Naive thymus-derived CD4-positive, alpha-beta T cell (primary cell): Measurements from ENCODE around the gene SLC5A3. TPM values are rescaled to one million over a fixed set of nuclear protein-coding genes. Genes with fewer than 3 reads are reported as not detected.

Experiments used
- ATAC-seq: fragments of 150-1000 bp; cut with Tn5 transposase; 2 replicates; pipeline ENCODE4 v1.10.0; 2021; ENCODE audit warnings: mild to moderate bottlenecking, moderate library complexity
- CTCF ChIA-PET: fragments of 350-600 bp; sonication (Branson Sonifier 250); formaldehyde crosslinking; loops from one replicate; lab custom pipeline; 2021; ENCODE audit warnings: antibody characterized with exemption; lab: Charles Lee
- POLR2A ChIA-PET: fragments of 350-600 bp; sonication (Branson Sonifier 250); formaldehyde crosslinking; loops from one replicate; lab custom pipeline; 2021; ENCODE audit warnings: antibody characterized with exemption, inconsistent platforms; lab: Charles Lee
- DNase-seq, 9 donors: peaks; one replicate each; pipeline versions ENCODE4 v3.0.0 to v3.0.0-alpha.2; 2020 to 2022; ENCODE audit warnings: mixed read lengths in 1 of 9
- H3K27ac ChIP-seq: one replicate; pipeline ENCODE4 v1.7.0; 2013; ENCODE audit warnings: mild to moderate bottlenecking, low read depth, low read length, moderate library complexity
- H3K27me3 ChIP-seq, 2 donors: one replicate each; pipeline ENCODE4 v1.7.0; 2013; ENCODE audit warnings: low read length in 2 of 2, mild to moderate bottlenecking in 2 of 2, moderate library complexity in 2 of 2; ENCODE audit not compliant: control insufficient read depth in 2 of 2, insufficient read depth in 2 of 2
- H3K36me3 ChIP-seq, 3 experiments: 1 replicate in 2 of 3; 2 replicates in 1 of 3; pipeline ENCODE4 v1.7.0; 2013; ENCODE audit warnings: low read length in 3 of 3, mild to moderate bottlenecking in 3 of 3, moderate library complexity in 1 of 3; ENCODE audit not compliant: insufficient read depth in 3 of 3, control insufficient read depth in 2 of 3
- H3K4me1 ChIP-seq, 2 donors: one replicate each; pipeline ENCODE4 v1.7.0; 2013; ENCODE audit warnings: low read length in 2 of 2, mild to moderate bottlenecking in 2 of 2, moderate library complexity in 1 of 2; ENCODE audit not compliant: control insufficient read depth in 2 of 2, insufficient read depth in 2 of 2
- H3K4me3 ChIP-seq: 2 replicates; pipeline ENCODE4 v1.7.0; 2013; ENCODE audit warnings: mild to moderate bottlenecking, low read length
- H3K9me3 ChIP-seq, 3 experiments: 1 replicate in 2 of 3; 2 replicates in 1 of 3; pipeline ENCODE4 v1.7.0; 2013; ENCODE audit warnings: low read length in 3 of 3; ENCODE audit not compliant: control insufficient read depth in 2 of 3
- H3K27ac Mint-ChIP-seq, 9 donors: one replicate each; pipeline ENCODE4 v1.8.0; 2020 to 2022; ENCODE audit warnings: mixed read lengths in 9 of 9, mild to moderate bottlenecking in 8 of 9, moderate library complexity in 5 of 9, inconsistent platforms in 2 of 9
- H3K27me3 Mint-ChIP-seq, 5 donors: one replicate each; pipeline ENCODE4 v1.8.0; 2021 to 2022; ENCODE audit warnings: mixed read lengths in 5 of 5, mild to moderate bottlenecking in 1 of 5
- H3K36me3 Mint-ChIP-seq, 5 donors: one replicate each; pipeline ENCODE4 v1.8.0; 2020 to 2022; ENCODE audit warnings: mixed read lengths in 5 of 5, mild to moderate bottlenecking in 3 of 5, inconsistent platforms in 1 of 5
- H3K4me1 Mint-ChIP-seq, 7 donors: one replicate each; pipeline ENCODE4 v1.8.0; 2020 to 2022; ENCODE audit warnings: mixed read lengths in 7 of 7, mild to moderate bottlenecking in 3 of 7, inconsistent platforms in 1 of 7
- H3K4me3 Mint-ChIP-seq, 10 donors: one replicate each; pipeline ENCODE4 v1.8.0; 2020 to 2022; ENCODE audit warnings: mild to moderate bottlenecking in 10 of 10, mixed read lengths in 10 of 10, moderate library complexity in 6 of 10, inconsistent platforms in 2 of 10
- H3K9me3 Mint-ChIP-seq, 11 donors: one replicate each; pipeline ENCODE4 v1.8.0; 2020 to 2022; ENCODE audit warnings: mixed read lengths in 11 of 11, mild to moderate bottlenecking in 4 of 11, inconsistent platforms in 1 of 11, moderate library complexity in 1 of 11
- intact Hi-C, 2 donors: fragments of 100-400 bp; cut with micrococcal nuclease; formaldehyde crosslinking; loops; one replicate each; pipeline ENCODE4 v1.15.1; 2023
- polyA plus RNA-seq, 2 donors: library from polyadenylated mRNA; unstranded; fragments of 300-500 nt; fragmentation: Illumina TruSeq; gene quantifications; one replicate each; pipeline ENCODE4 v1.2.3, GENCODE V29; 2021
- total RNA-seq, 6 experiments: library from RNA in 5 of 6; stranded (reverse) in 5 of 6; gene quantifications; 1 replicate in 5 of 6; 2 replicates in 1 of 6; pipeline ENCODE4 v1.2.3 and lab custom pipeline; 2021 to 2026

SLC5A3 gene
- total and polyA plus RNA-seq, 7 experiments from 2014 or later: 1.8 to 45.5 (median 9.6) TPM

DNA sequence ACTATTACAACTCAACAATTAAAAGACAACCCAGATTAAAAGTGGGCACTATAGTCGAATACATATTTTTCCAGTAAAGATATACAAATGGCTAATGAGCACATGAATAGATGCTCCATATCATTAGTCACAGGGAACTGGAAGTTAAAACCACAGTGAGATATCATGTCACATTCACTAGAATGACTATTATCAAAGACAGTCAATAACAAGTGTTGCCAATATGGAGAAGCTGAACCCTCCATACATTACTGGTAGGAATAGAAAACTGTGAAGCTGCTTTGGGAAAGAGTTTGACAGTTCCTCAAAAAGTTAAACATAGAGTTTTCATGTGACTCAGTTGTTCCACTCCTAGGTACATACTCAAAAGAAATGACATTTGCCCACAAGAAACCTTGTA is 30.6 kb upstream of the SLC5A3 start:
- H3K4me1 Mint-ChIP-seq: peaks cover 0 to 7% (median 0%) of the 10 kb centered on the region in 7 donors
- Histone ChIP-seq H3K9me3 (no peaks in the 10 kb centered on the region), H3K4me1 (no peaks in the 10 kb centered on the region), H3K27ac (no peak overlapping the region), H3K36me3 (no peaks in the 10 kb centered on the region), H3K27me3 (no peaks in the 10 kb centered on the region), H3K4me3 (no peak overlapping the region)
- ATAC-seq (no peak), DNase-seq (no peak)
- H3K36me3 Mint-ChIP-seq: peaks cover 0 to 5% (median 0%) of the 10 kb centered on the region in 5 donors
- ChIA-PET CTCF (no interaction called here), POLR2A (no interaction called here)
- intact Hi-C loops: no loop called here
- H3K27ac Mint-ChIP-seq: peak overlapping the region in 1 of 9 donors; percentile 18
- H3K9me3 Mint-ChIP-seq: peaks cover 0 to 2% (median 0%) of the 10 kb centered on the region in 11 donors
- no peak overlapping the region for H3K4me3 Mint-ChIP-seq
- peaks cover 0 to 3% (median 0%) of the 10 kb centered on the region in 5 donors for H3K27me3 Mint-ChIP-seq

DNA sequence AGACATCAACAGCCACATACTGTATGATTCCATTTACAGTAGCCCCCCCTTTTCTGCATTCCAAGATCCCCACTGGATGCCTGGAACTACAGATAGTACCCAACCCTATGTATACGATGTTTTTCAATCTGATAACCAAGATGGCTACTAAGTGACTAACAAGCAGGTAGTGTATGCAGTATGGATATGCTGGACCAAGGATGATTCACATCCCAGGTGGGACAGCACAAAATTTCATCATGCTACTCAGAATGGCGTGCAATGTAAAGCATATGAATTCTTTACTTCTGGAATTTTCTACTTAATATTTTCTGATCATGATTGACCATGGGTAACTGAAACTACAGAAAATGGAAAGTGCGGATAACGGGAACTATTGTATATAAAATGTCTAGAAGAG is 30.0 kb upstream of the SLC5A3 start:
- peaks cover 0 to 2% (median 0%) of the 10 kb centered on the region in 11 donors for H3K9me3 Mint-ChIP-seq
- DNase-seq: no peak
- Histone ChIP-seq H3K4me3 (no peak overlapping the region), H3K9me3 (no peaks in the 10 kb centered on the region), H3K36me3 (no peaks in the 10 kb centered on the region), H3K4me1 (no peaks in the 10 kb centered on the region), H3K27me3 (no peaks in the 10 kb centered on the region), H3K27ac (no peak overlapping the region)
- intact Hi-C loops: no loop called here
- POLR2A ChIA-PET: no interaction called here
- peak overlapping the region in 1 of 9 donors; percentile 11 for H3K27ac Mint-ChIP-seq
- ATAC-seq: no peak
- H3K27me3 Mint-ChIP-seq: peaks cover 0 to 3% (median 0%) of the 10 kb centered on the region in 5 donors
- CTCF ChIA-PET: no interaction called here
- no peak overlapping the region for H3K4me3 Mint-ChIP-seq
- H3K36me3 Mint-ChIP-seq: peaks cover 0 to 8% (median 0%) of the 10 kb centered on the region in 5 donors
- H3K4me1 Mint-ChIP-seq: peaks cover 0 to 7% (median 0%) of the 10 kb centered on the region in 7 donors

DNA sequence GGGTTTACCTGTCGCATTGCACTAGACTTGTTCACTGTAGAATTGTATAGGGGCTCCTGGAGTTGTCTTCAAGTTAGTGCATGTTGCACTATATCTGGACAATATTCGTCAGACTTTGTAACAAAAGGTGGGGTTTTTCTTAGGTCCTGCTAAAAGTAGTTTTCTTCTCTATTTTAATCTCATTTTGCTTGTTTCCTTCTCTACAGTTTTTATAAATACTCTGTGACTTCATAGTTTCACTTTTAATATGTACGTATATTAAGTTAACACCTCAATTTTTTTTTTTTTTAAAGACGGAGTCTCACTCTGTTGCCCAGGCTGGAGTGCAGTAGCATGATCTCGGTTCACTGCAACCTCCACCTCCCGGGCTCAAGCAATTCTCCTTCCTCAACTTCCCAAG is 26.5 kb upstream of the SLC5A3 start:
- H3K9me3 Mint-ChIP-seq: peaks cover 0 to 1% (median 0%) of the 10 kb centered on the region in 11 donors
- ATAC-seq (peak; percentile 47), DNase-seq (no peak)
- Histone ChIP-seq H3K4me1 (no peaks in the 10 kb centered on the region), H3K27me3 (no peaks in the 10 kb centered on the region), H3K4me3 (no peak overlapping the region), H3K27ac (no peak overlapping the region), H3K9me3 (no peaks in the 10 kb centered on the region), H3K36me3 (no peaks in the 10 kb centered on the region)
- peak overlapping the region in 3 of 10 donors; percentile 9 to 20 (median 18) for H3K4me3 Mint-ChIP-seq
- H3K4me1 Mint-ChIP-seq: peaks cover 0 to 7% (median 0%) of the 10 kb centered on the region in 7 donors
- POLR2A ChIA-PET: no interaction called here
- H3K36me3 Mint-ChIP-seq: peaks cover 0 to 8% (median 0%) of the 10 kb centered on the region in 5 donors
- intact Hi-C loops: no loop called here
- H3K27ac Mint-ChIP-seq: peak overlapping the region in 2 of 9 donors; percentile 4 to 51
- CTCF ChIA-PET: no interaction called here
- peaks cover 0 to 3% (median 0%) of the 10 kb centered on the region in 5 donors for H3K27me3 Mint-ChIP-seq

DNA sequence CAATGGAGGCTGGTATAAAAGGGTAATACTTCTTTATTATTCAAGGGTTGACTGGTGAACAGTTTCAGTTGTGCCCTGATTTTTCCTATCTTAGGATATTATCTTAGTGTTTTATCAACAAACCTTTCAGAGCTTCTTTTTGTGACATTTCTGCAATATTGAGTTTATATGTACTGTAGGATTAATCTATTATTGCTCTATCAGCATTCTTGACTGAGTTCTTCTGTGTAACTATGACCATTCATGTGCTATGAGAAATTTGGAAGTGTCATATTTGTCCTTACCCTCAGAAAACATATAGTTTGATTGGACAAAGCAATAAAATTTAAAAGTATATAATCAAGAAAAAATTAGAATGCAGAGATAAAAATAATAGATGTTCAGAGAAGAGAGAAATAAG is 25.5 kb upstream of the SLC5A3 start:
- Mint-ChIP-seq H3K27ac (peak overlapping the region in 1 of 9 donors; percentile 51), H3K4me1 (peaks cover 0 to 9% (median 0%) of the 10 kb centered on the region in 7 donors), H3K4me3 (no peak overlapping the region), H3K36me3 (peaks cover 0 to 8% (median 0%) of the 10 kb centered on the region in 5 donors), H3K27me3 (no peaks in the 10 kb centered on the region), H3K9me3 (peaks cover 0 to 1% (median 0%) of the 10 kb centered on the region in 11 donors)
- DNase-seq (no peak), ATAC-seq (no peak)
- Histone ChIP-seq H3K4me3 (no peak overlapping the region), H3K9me3 (no peaks in the 10 kb centered on the region), H3K27me3 (no peaks in the 10 kb centered on the region), H3K27ac (no peak overlapping the region), H3K4me1 (no peaks in the 10 kb centered on the region), H3K36me3 (no peaks in the 10 kb centered on the region)
- intact Hi-C loops: no loop called here
- ChIA-PET POLR2A (no interaction called here), CTCF (no interaction called here)

GRCh38 chr21:34052171-34052570 is 21.2 kb upstream of the SLC5A3 start:
- H3K4me3 ChIP-seq: no peak overlapping the region
- intact Hi-C loops: no loop called here
- no peaks in the 10 kb centered on the region for H3K4me1 ChIP-seq
- H3K4me1 Mint-ChIP-seq: peaks cover 0 to 4% (median 0%) of the 10 kb centered on the region in 7 donors
- H3K36me3 ChIP-seq: no peaks in the 10 kb centered on the region
- ChIA-PET CTCF (interaction anchor here (0.6 kb wide), 1 partner anchor 172 kb away, joined by 3 read pairs; no protein-coding TSS in a partner anchor), POLR2A (no interaction called here)
- no peak overlapping the region for H3K27ac Mint-ChIP-seq
- DNase-seq: no peak
- H3K36me3 Mint-ChIP-seq: peaks cover 0 to 6% (median 0%) of the 10 kb centered on the region in 5 donors
- no peaks in the 10 kb centered on the region for H3K27me3 Mint-ChIP-seq
- no peaks in the 10 kb centered on the region for H3K9me3 Mint-ChIP-seq
- H3K9me3 ChIP-seq: no peaks in the 10 kb centered on the region
- no peak for ATAC-seq
- H3K27ac ChIP-seq: no peak overlapping the region
- no peak overlapping the region for H3K4me3 Mint-ChIP-seq
- H3K27me3 ChIP-seq: no peaks in the 10 kb centered on the region

DNA sequence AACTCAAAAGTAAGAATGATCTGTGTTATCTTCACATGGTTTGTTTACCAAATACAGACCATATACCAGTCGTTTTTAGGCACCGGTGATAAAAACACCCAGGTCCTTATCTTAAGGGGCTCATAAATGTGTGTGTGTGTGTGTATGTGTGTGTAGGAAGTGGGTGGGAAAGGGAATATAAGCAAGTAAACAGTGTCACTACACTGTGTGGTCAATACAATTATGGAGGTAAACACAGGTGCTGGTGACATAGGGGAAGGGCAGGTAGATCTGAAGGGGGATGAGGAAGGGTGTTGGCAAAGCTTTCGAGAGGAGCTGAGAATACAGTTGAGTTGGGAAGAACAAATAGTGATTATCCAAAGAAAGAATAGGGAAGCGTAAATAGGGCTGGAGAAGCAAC is 19.1 kb upstream of the SLC5A3 start:
- CTCF ChIA-PET: no interaction called here
- H3K27me3 Mint-ChIP-seq: no peaks in the 10 kb centered on the region
- intact Hi-C loops: no loop called here
- H3K36me3 Mint-ChIP-seq: peaks cover 0 to 4% (median 2%) of the 10 kb centered on the region in 5 donors
- POLR2A ChIA-PET: interaction anchor here (0.6 kb wide), 1 partner anchor 102 kb away, joined by 3 read pairs; no protein-coding TSS in a partner anchor
- Histone ChIP-seq H3K27me3 (no peaks in the 10 kb centered on the region), H3K9me3 (no peaks in the 10 kb centered on the region), H3K4me3 (no peak overlapping the region), H3K36me3 (no peaks in the 10 kb centered on the region), H3K4me1 (no peaks in the 10 kb centered on the region), H3K27ac (no peak overlapping the region)
- peaks cover 0 to 5% (median 0%) of the 10 kb centered on the region in 7 donors for H3K4me1 Mint-ChIP-seq
- H3K4me3 Mint-ChIP-seq: no peak overlapping the region
- ATAC-seq (no peak), DNase-seq (no peak)
- H3K27ac Mint-ChIP-seq: peak overlapping the region in 1 of 9 donors; percentile 12
- H3K9me3 Mint-ChIP-seq: no peaks in the 10 kb centered on the region

GRCh38 chr21:34055615-34056014 is 17.8 kb upstream of the SLC5A3 start:
- intact Hi-C loops: no loop called here
- DNase-seq (no peak), ATAC-seq (no peak)
- no peaks in the 10 kb centered on the region for H3K4me1 ChIP-seq
- no peaks in the 10 kb centered on the region for H3K9me3 ChIP-seq
- H3K4me1 Mint-ChIP-seq: peaks cover 0 to 5% (median 0%) of the 10 kb centered on the region in 7 donors
- H3K27me3 Mint-ChIP-seq: no peaks in the 10 kb centered on the region
- H3K27ac Mint-ChIP-seq: no peak overlapping the region
- H3K27me3 ChIP-seq: no peaks in the 10 kb centered on the region
- CTCF ChIA-PET: interaction anchor here (0.6 to 0.7 kb wide), 2 partner anchors 74 to 80 kb away, joined by 3 read pairs; no protein-coding TSS in a partner anchor
- no peak overlapping the region for H3K4me3 Mint-ChIP-seq
- no peaks in the 10 kb centered on the region for H3K36me3 ChIP-seq
- H3K27ac ChIP-seq: no peak overlapping the region
- H3K4me3 ChIP-seq: no peak overlapping the region
- POLR2A ChIA-PET: no interaction called here
- H3K9me3 Mint-ChIP-seq: peaks cover 0 to 5% (median 0%) of the 10 kb centered on the region in 11 donors
- peaks cover 0 to 4% (median 3%) of the 10 kb centered on the region in 5 donors for H3K36me3 Mint-ChIP-seq
